Measurements from ENCODE around the gene AP1S3.

GRCh38 chr2:223784221-223784772 lies 53.1 kb downstream of the AP1S3 start:
- TF ChIP-seq CTCF (IDR thresholded peaks at IDR 0.05; ENCODE audit: insufficient read depth, low read depth, low read length) (no peak), EZH2 (IDR thresholded peaks at IDR 0.05; ENCODE audit: insufficient read depth, low read length) (no peak)

Data from astrocyte (in vitro differentiated cells and primary cell).